ENCODE results near the gene BORCS6. TPM values are rescaled to one million over a fixed set of nuclear protein-coding genes. Genes with fewer than 3 reads are reported as not detected.

The BORCS6 gene
- total and polyA plus RNA-seq, 2 of the 13 experiments (the other 11 are each of a cell fraction or from before 2014, with no cell fraction given): 2.0 to 5.1 TPM

- TF ChIP-seq ATF3 (CRISPR knock-in tag; IDR thresholded peaks at IDR 0.05) (no peak), RAD51 (IDR thresholded peaks at IDR 0.05; ENCODE audit: borderline replicate concordance) (no peak), ZNF326 (CRISPR knock-in tag; IDR thresholded peaks at IDR 0.05; ENCODE audit: borderline replicate concordance) (no peak), ZNF468 (CRISPR knock-in tag; IDR thresholded peaks at IDR 0.05) (0 out of 2 replicates have a peak, but pooled peaks have one; percentile 49), ZBED4 (CRISPR knock-in tag; IDR thresholded peaks at IDR 0.05; ENCODE audit: borderline replicate concordance) (no peak), ZNF20 (CRISPR knock-in tag; IDR thresholded peaks at IDR 0.05) (no peak; the same call in 1 of the 2 replicates), CERS6 (CRISPR knock-in tag; IDR thresholded peaks at IDR 0.05) (no peak), FIP1L1 (IDR thresholded peaks at IDR 0.05; ENCODE audit: borderline replicate concordance, insufficient read depth, low read depth, low read length) (no peak), CBX2 (IDR thresholded peaks at IDR 0.05; ENCODE audit: low read depth, low read length) (no peak), CBX2 (CRISPR knock-in tag; IDR thresholded peaks at IDR 0.05; ENCODE audit: low read depth) (no peak), SMC3 (IDR thresholded peaks at IDR 0.05; ENCODE audit: low read length) (no peak), POLR2AphosphoS2 (IDR thresholded peaks at IDR 0.05; ENCODE audit: low read depth, low read length) (no peak), DR1 (CRISPR knock-in tag; IDR thresholded peaks at IDR 0.05) (peak; percentile 76; the same call in 1 of the 2 replicates), RARA (CRISPR knock-in tag; IDR thresholded peaks at IDR 0.05) (no peak), KLF13 (CRISPR knock-in tag; IDR thresholded peaks at IDR 0.05) (no peak), ZNF281 (CRISPR knock-in tag; IDR thresholded peaks at IDR 0.05; ENCODE audit: borderline replicate concordance) (no peak), TFDP1 (CRISPR knock-in tag; IDR thresholded peaks at IDR 0.05; ENCODE audit: borderline replicate concordance) (peak; percentile 100), PTBP1 (IDR thresholded peaks at IDR 0.05; ENCODE audit: low read depth, low read length, poor library complexity, severe bottlenecking) (no peak), ZNF790 (CRISPR knock-in tag; IDR thresholded peaks at IDR 0.05; ENCODE audit: borderline replicate concordance) (peak; percentile 80; the same call in 1 of the 2 replicates), IKZF1 (IDR thresholded peaks at IDR 0.05) (no peak)
These were observed 20.2 kb upstream of the BORCS6 start, which contains the start of gene AURKB (continued) for GRCh38 chr17:8209907-8210760.

Measured in HepG2 (cell line).